HG02938 (cell line): ENCODE data around the gene ITSN2.
"Not testable (repeated sequence)": the region's sequence is repeated elsewhere in the genome, so short reads cannot be mapped to it uniquely, and the experiment has no call there.

Experiments
- ATAC-seq: cut with Tn5 transposase; IDR thresholded peaks from one replicate; pipeline ENCODE4 v1.9.1; 2021; ENCODE audit warnings: mild to moderate bottlenecking, moderate library complexity; ENCODE audit not compliant: unreplicated experiment

Gene ITSN2

GRCh38 chr2:24222946-24223345 is 137.4 kb downstream of the ITSN2 start:
- no peak for ATAC-seq

- no peak for ATAC-seq
These were observed 138.8 kb downstream of the ITSN2 start for GRCh38 chr2:24221343-24222050.

- no peak for ATAC-seq
These were observed 139.6 kb downstream of the ITSN2 start for GRCh38 chr2:24220554-24221291.

- peak; percentile 98 for ATAC-seq
These were observed 145.5 kb downstream of the ITSN2 start for GRCh38 chr2:24214880-24215279.

- no peak for ATAC-seq
These were observed 148.9 kb downstream of the ITSN2 start for GRCh38 chr2:24211408-24211807.

GRCh38 chr2:24210723-24211122 is 149.6 kb downstream of the ITSN2 start:
- ATAC-seq: no peak

GRCh38 chr2:24210106-24210455 is 150.3 kb downstream of the ITSN2 start:
- no peak for ATAC-seq

GRCh38 chr2:24209389-24210105 is 150.8 kb downstream of the ITSN2 start:
- no peak for ATAC-seq

- no peak for ATAC-seq
These were observed 151.8 kb downstream of the ITSN2 start for GRCh38 chr2:24208490-24208889.

- no peak for ATAC-seq
These were observed 153.0 kb downstream of the ITSN2 start for GRCh38 chr2:24207359-24207758.

- ATAC-seq: no peak
These were observed 153.6 kb downstream of the ITSN2 start for GRCh38 chr2:24206714-24207113.

- ATAC-seq: no peak
These were observed 154.1 kb downstream of the ITSN2 start for GRCh38 chr2:24206242-24206641.

GRCh38 chr2:24205131-24205530 is 155.2 kb downstream of the ITSN2 start:
- ATAC-seq: no peak

- ATAC-seq: no peak
These were observed 155.8 kb downstream of the ITSN2 start for GRCh38 chr2:24204505-24204904.

- no peak for ATAC-seq
These were observed 156.6 kb downstream of the ITSN2 start for GRCh38 chr2:24203787-24204150.

GRCh38 chr2:24203029-24203786 is 157.1 kb downstream of the ITSN2 start:
- ATAC-seq: no peak

GRCh38 chr2:24200799-24201198 is 159.5 kb downstream of the ITSN2 start:
- ATAC-seq: no peak

- no peak for ATAC-seq
These were observed 160.3 kb downstream of the ITSN2 start for GRCh38 chr2:24199968-24200590.

- ATAC-seq: not testable (repeated sequence)
These were observed 163.1 kb downstream of the ITSN2 start for GRCh38 chr2:24197213-24197612.

- no peak for ATAC-seq
These were observed 168.5 kb downstream of the ITSN2 start for GRCh38 chr2:24191848-24192247.

GRCh38 chr2:24191156-24191555 is 169.2 kb downstream of the ITSN2 start:
- ATAC-seq: no peak
